ENCODE measurements around the gene CNTN4. TPM values are rescaled to one million over a fixed set of nuclear protein-coding genes. Genes with fewer than 3 reads are reported as not detected.

Gene CNTN4
- total and polyA plus RNA-seq, 4 donors: 1.5 to 30.7 (median 5.7) TPM

DNA sequence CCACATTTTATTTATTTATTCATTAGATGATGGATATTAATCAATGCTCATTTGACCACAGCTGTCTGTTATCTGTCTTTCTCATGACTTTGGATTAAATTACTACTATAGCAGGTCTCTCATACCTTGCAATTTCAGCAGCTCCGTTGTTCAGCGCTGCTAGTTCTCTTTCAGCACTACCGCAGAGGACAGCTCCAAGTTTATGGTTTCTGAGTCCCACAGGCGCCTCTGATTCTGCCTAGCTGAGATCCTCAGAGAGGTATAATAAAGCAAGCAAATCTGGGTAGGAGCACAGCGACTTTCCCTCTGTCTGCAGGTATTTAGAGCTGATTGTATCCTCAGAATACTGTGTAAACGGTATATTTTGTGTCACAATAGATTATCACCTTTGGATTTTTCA, 204.9 kb downstream of the CNTN4 start:
- TF ChIP-seq, protein P1, sequence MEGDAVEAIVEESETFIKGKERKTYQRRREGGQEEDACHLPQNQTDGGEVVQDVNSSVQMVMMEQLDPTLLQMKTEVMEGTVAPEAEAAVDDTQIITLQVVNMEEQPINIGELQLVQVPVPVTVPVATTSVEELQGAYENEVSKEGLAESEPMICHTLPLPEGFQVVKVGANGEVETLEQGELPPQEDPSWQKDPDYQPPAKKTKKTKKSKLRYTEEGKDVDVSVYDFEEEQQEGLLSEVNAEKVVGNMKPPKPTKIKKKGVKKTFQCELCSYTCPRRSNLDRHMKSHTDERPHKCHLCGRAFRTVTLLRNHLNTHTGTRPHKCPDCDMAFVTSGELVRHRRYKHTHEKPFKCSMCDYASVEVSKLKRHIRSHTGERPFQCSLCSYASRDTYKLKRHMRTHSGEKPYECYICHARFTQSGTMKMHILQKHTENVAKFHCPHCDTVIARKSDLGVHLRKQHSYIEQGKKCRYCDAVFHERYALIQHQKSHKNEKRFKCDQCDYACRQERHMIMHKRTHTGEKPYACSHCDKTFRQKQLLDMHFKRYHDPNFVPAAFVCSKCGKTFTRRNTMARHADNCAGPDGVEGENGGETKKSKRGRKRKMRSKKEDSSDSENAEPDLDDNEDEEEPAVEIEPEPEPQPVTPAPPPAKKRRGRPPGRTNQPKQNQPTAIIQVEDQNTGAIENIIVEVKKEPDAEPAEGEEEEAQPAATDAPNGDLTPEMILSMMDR (IDR thresholded peaks at IDR 0.05; ENCODE audit: control extremely low read depth, extremely low read depth): no peak
- H3K4me1 ChIP-seq (ENCODE audit: control insufficient read depth in 5 of 5, insufficient read depth in 5 of 5, low read length in 5 of 5): no peaks in the 10 kb centered on the region
- ATAC-seq (ENCODE audit: insufficient read depth, low FRiP score): no peak
- no peak overlapping the region for H3K27ac ChIP-seq (ENCODE audit: low read depth in 1 of 2, low read length in 1 of 2)
- 13 to 14% methylated on average over 6 of the region's 6 CpGs for WGBS, 2 donors
- no peaks in the 10 kb centered on the region for H3K36me3 ChIP-seq (ENCODE audit: control insufficient read depth in 4 of 4, insufficient read depth in 4 of 4, low read length in 4 of 4)
- no peaks in the 10 kb centered on the region for H3K9me3 ChIP-seq (ENCODE audit: control insufficient read depth in 4 of 4, insufficient read depth in 3 of 4, low read length in 3 of 4)
- no peaks in the 10 kb centered on the region for H3K27me3 ChIP-seq (ENCODE audit: control insufficient read depth in 3 of 3, insufficient read depth in 3 of 3, low read length in 2 of 3)
- H3K9ac ChIP-seq (ENCODE audit: insufficient read depth in 1 of 2, low read length in 2 of 2): no peak overlapping the region
- DNase-seq: peak; percentile 60 to 73 (median 65)
- H3K4me3 ChIP-seq: no peak overlapping the region

DNA sequence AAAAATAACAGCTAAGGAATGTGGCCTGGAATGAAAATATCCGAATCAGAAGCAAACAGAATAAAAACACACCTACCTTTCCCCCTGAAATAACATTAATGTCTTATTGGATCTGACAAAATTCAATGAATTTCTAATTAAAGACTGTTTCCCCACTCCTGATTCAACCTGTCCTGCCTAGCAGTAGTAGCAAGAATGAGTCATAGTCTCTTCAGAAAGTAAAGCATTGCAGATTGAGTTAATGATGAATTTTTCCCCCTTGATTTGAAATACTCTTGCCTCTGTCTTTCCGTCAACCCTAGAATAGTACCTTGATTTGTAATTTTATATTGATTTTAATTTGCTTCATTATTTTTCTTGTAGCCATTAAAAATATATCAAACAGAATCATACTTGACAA, 212.4 kb downstream of the CNTN4 start:
- Histone ChIP-seq H3K4me1 (ENCODE audit: control insufficient read depth in 5 of 5, insufficient read depth in 5 of 5, low read length in 5 of 5) (no peaks in the 10 kb centered on the region), H3K27me3 (ENCODE audit: control insufficient read depth in 3 of 3, insufficient read depth in 3 of 3, low read length in 2 of 3) (no peaks in the 10 kb centered on the region), H3K27ac (ENCODE audit: low read depth in 1 of 2, low read length in 1 of 2) (no peak overlapping the region), H3K36me3 (ENCODE audit: control insufficient read depth in 4 of 4, insufficient read depth in 4 of 4, low read length in 4 of 4) (no peaks in the 10 kb centered on the region), H3K9ac (ENCODE audit: insufficient read depth in 1 of 2, low read length in 2 of 2) (no peak overlapping the region), H3K4me3 (no peak overlapping the region), H3K9me3 (ENCODE audit: control insufficient read depth in 4 of 4, insufficient read depth in 3 of 4, low read length in 3 of 4) (no peaks in the 10 kb centered on the region)
- DNase-seq: no peak
- TF ChIP-seq, protein P1 (IDR thresholded peaks at IDR 0.05; ENCODE audit: control extremely low read depth, extremely low read depth): no peak
- ATAC-seq (ENCODE audit: insufficient read depth, low FRiP score): no peak
- WGBS, 2 donors: 88 to 89% methylated on average over 2 of the region's 2 CpGs

GRCh38 chr3:2317521-2317920, 218.9 kb downstream of the CNTN4 start:
- Histone ChIP-seq H3K9ac (ENCODE audit: insufficient read depth in 1 of 2, low read length in 2 of 2) (no peak overlapping the region), H3K4me1 (ENCODE audit: control insufficient read depth in 5 of 5, insufficient read depth in 5 of 5, low read length in 5 of 5) (no peaks in the 10 kb centered on the region), H3K27me3 (ENCODE audit: control insufficient read depth in 3 of 3, insufficient read depth in 3 of 3, low read length in 2 of 3) (no peaks in the 10 kb centered on the region), H3K9me3 (ENCODE audit: control insufficient read depth in 4 of 4, insufficient read depth in 3 of 4, low read length in 3 of 4) (no peaks in the 10 kb centered on the region), H3K4me3 (no peak overlapping the region), H3K36me3 (ENCODE audit: control insufficient read depth in 4 of 4, insufficient read depth in 4 of 4, low read length in 4 of 4) (no peaks in the 10 kb centered on the region), H3K27ac (ENCODE audit: low read depth in 1 of 2, low read length in 1 of 2) (no peak overlapping the region)
- DNase-seq: no peak
- 74 to 80% methylated on average over 7 of the region's 7 CpGs for WGBS, 2 donors
- TF ChIP-seq, protein P1 (IDR thresholded peaks at IDR 0.05; ENCODE audit: control extremely low read depth, extremely low read depth): no peak
- ATAC-seq (ENCODE audit: insufficient read depth, low FRiP score): no peak

- 85 to 88% methylated on average over 3 of the region's 3 CpGs for WGBS, 2 donors
- no peak overlapping the region for H3K9ac ChIP-seq (ENCODE audit: insufficient read depth in 1 of 2, low read length in 2 of 2)
- TF ChIP-seq, protein P1 (IDR thresholded peaks at IDR 0.05; ENCODE audit: control extremely low read depth, extremely low read depth): no peak
- DNase-seq (no peak), ATAC-seq (ENCODE audit: insufficient read depth, low FRiP score) (no peak)
- no peaks in the 10 kb centered on the region for H3K36me3 ChIP-seq (ENCODE audit: control insufficient read depth in 4 of 4, insufficient read depth in 4 of 4, low read length in 4 of 4)
- H3K27ac ChIP-seq (ENCODE audit: low read depth in 1 of 2, low read length in 1 of 2): no peak overlapping the region
- H3K4me3 ChIP-seq: no peak overlapping the region
- no peaks in the 10 kb centered on the region for H3K4me1 ChIP-seq (ENCODE audit: control insufficient read depth in 5 of 5, insufficient read depth in 5 of 5, low read length in 5 of 5)
- H3K27me3 ChIP-seq (ENCODE audit: control insufficient read depth in 3 of 3, insufficient read depth in 3 of 3, low read length in 2 of 3): no peaks in the 10 kb centered on the region
- H3K9me3 ChIP-seq (ENCODE audit: control insufficient read depth in 4 of 4, insufficient read depth in 3 of 4, low read length in 3 of 4): no peaks in the 10 kb centered on the region
Measured at GRCh38 chr3:2334921-2335320, 236.3 kb downstream of the CNTN4 start.
